Activated CD8-positive, alpha-beta T cell treated with anti-CD3 and anti-CD28 coated beads for 36 hours (primary cell): Measurements from ENCODE around the gene RFX1. TPM values are rescaled to one million over a fixed set of nuclear protein-coding genes. Genes with fewer than 3 reads are reported as not detected.

Source experiments
- ATAC-seq: fragments of 200-7000 bp; cut with Tn5 transposase; one replicate; pipeline ENCODE4 v1.10.0; 2021; ENCODE audit warnings: mild to moderate bottlenecking, moderate library complexity
- CTCF ChIA-PET: fragments of 350-600 bp; sonication (Branson Sonifier 250); formaldehyde crosslinking; loops from one replicate; lab custom pipeline; 2021; ENCODE audit warnings: antibody characterized with exemption; lab: Charles Lee
- POLR2A ChIA-PET: fragments of 350-600 bp; sonication (Branson Sonifier 250); formaldehyde crosslinking; loops from one replicate; lab custom pipeline; 2021; ENCODE audit warnings: antibody characterized with exemption; lab: Charles Lee
- DNase-seq: peaks from one replicate; pipeline ENCODE4 v3.0.0-alpha.2; 2020
- H3K27ac Mint-ChIP-seq: one replicate; pipeline ENCODE4 v1.8.0; 2021; ENCODE audit warnings: mild to moderate bottlenecking, mixed read lengths
- H3K27me3 Mint-ChIP-seq: one replicate; pipeline ENCODE4 v1.8.0; 2021; ENCODE audit warnings: mixed read lengths
- H3K36me3 Mint-ChIP-seq: one replicate; pipeline ENCODE4 v1.8.0; 2021; ENCODE audit warnings: low read depth, mixed read lengths
- H3K4me1 Mint-ChIP-seq: one replicate; pipeline ENCODE4 v1.8.0; 2021; ENCODE audit warnings: low read depth, mixed read lengths
- H3K4me3 Mint-ChIP-seq: one replicate; pipeline ENCODE4 v1.8.0; 2021; ENCODE audit warnings: mild to moderate bottlenecking, moderate library complexity, mixed read lengths
- H3K9me3 Mint-ChIP-seq: one replicate; pipeline ENCODE4 v1.8.0; 2021; ENCODE audit warnings: mixed read lengths
- CTCF ChIP-seq: fragments of 200-600 bp; IDR thresholded peaks from one replicate; pipeline ENCODE4 v1.8.0; 2022; ENCODE audit warnings: antibody characterized with exemption, mild to moderate bottlenecking
- intact Hi-C: fragments of 100-400 bp; cut with micrococcal nuclease; formaldehyde crosslinking; loops from one replicate; pipeline ENCODE4 v1.10.0; 2022
- total RNA-seq, 2 experiments: library from RNA; stranded (reverse); gene quantifications; one replicate each; pipeline ENCODE4 v1.2.3, GENCODE V29; 2021

RFX1 gene
- total RNA-seq, 2 experiments from 2014 or later, result 13.3 to 14.1 TPM

GRCh38 chr19:13931391-13932148 is 74.5 kb downstream of the RFX1 start:
- Mint-ChIP-seq H3K36me3 (peaks cover 2% of the 10 kb centered on the region), H3K27me3 (no peaks in the 10 kb centered on the region), H3K4me3 (no peak overlapping the region), H3K27ac (no peak overlapping the region), H3K9me3 (no peaks in the 10 kb centered on the region), H3K4me1 (no peaks in the 10 kb centered on the region)
- intact Hi-C loops, result no loop called here
- POLR2A ChIA-PET, result no interaction called here
- no peak for DNase-seq
- CTCF ChIA-PET, result no interaction called here
- ATAC-seq, result no peak
- TF ChIP-seq CTCF, result no peak

GRCh38 chr19:13930402-13930801 is 75.7 kb downstream of the RFX1 start:
- no peak for TF ChIP-seq CTCF
- Mint-ChIP-seq H3K27ac (no peak overlapping the region), H3K4me1 (no peaks in the 10 kb centered on the region), H3K36me3 (peaks cover 2% of the 10 kb centered on the region), H3K27me3 (no peaks in the 10 kb centered on the region), H3K4me3 (no peak overlapping the region), H3K9me3 (no peaks in the 10 kb centered on the region)
- POLR2A ChIA-PET, result no interaction called here
- ATAC-seq, result no peak
- CTCF ChIA-PET, result no interaction called here
- no peak for DNase-seq
- intact Hi-C loops, result no loop called here

- intact Hi-C loops, result no loop called here
- no peak overlapping the region for H3K4me3 Mint-ChIP-seq
- H3K27ac Mint-ChIP-seq, result no peak overlapping the region
- TF ChIP-seq CTCF, result no peak
- POLR2A ChIA-PET, result no interaction called here
- no peak for ATAC-seq
- H3K4me1 Mint-ChIP-seq, result no peaks in the 10 kb centered on the region
- CTCF ChIA-PET, result no interaction called here
- DNase-seq, result no peak
- H3K27me3 Mint-ChIP-seq, result no peaks in the 10 kb centered on the region
- no peaks in the 10 kb centered on the region for H3K9me3 Mint-ChIP-seq
- H3K36me3 Mint-ChIP-seq, result peaks cover 3% of the 10 kb centered on the region
Measured at GRCh38 chr19:13929956-13930355, 76.2 kb downstream of the RFX1 start.

GRCh38 chr19:13929340-13929739 is 76.8 kb downstream of the RFX1 start:
- no peak for TF ChIP-seq CTCF
- Mint-ChIP-seq H3K36me3 (peaks cover 6% of the 10 kb centered on the region), H3K4me1 (no peaks in the 10 kb centered on the region), H3K4me3 (no peak overlapping the region), H3K27ac (no peak overlapping the region), H3K27me3 (no peaks in the 10 kb centered on the region), H3K9me3 (no peaks in the 10 kb centered on the region)
- no peak for DNase-seq
- CTCF ChIA-PET, result no interaction called here
- intact Hi-C loops, result no loop called here
- POLR2A ChIA-PET, result no interaction called here
- ATAC-seq, result no peak

- ChIA-PET CTCF (interaction anchor here (0.6 to 1.5 kb wide), 2 partner anchors 24 to 344 kb away, joined by 3 read pairs; no protein-coding TSS in a partner anchor), POLR2A (no interaction called here)
- no peak overlapping the region for H3K4me3 Mint-ChIP-seq
- H3K4me1 Mint-ChIP-seq, result no peaks in the 10 kb centered on the region
- DNase-seq, result no peak
- H3K27me3 Mint-ChIP-seq, result no peaks in the 10 kb centered on the region
- intact Hi-C loops, result no loop called here
- TF ChIP-seq CTCF, result no peak
- H3K36me3 Mint-ChIP-seq, result peaks cover 22% of the 10 kb centered on the region
- H3K9me3 Mint-ChIP-seq, result no peaks in the 10 kb centered on the region
- no peak overlapping the region for H3K27ac Mint-ChIP-seq
- no peak for ATAC-seq
Measured at GRCh38 chr19:13926715-13927114, 79.4 kb downstream of the RFX1 start.
